GM18520 (cell line): Measurements from ENCODE around the gene IL15.
"Not testable (repeated sequence)": the region's sequence is repeated elsewhere in the genome, so short reads cannot be mapped to it uniquely, and the experiment has no call there.

Source experiments
- ATAC-seq: cut with Tn5 transposase; IDR thresholded peaks from one replicate; pipeline ENCODE4 v1.9.1; 2021; ENCODE audit not compliant: unreplicated experiment

The IL15 gene

DNA sequence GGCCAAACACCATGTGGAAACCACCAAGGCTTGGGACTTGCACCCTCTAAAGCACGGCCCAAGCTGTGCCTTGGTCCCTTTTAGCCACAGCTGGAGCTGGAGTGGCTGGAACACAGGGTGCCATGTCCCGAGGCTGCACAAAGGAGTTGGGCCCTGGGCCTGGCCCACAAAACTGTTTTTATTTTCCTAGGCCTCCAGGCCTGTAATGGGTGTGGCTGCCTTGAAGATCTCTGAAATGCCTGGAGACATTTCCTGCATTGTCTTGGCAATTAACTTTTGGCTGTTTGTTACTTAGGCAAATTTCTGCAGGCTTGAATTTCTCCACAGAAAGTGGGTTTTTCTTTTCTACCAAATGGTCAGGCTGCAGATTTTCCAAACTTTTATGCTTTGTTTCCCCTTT lies 55.7 kb downstream of the IL15 start:
- ATAC-seq, result no peak

GRCh38 chr4:141697116-141697515 lies 60.7 kb downstream of the IL15 start:
- no peak for ATAC-seq

DNA sequence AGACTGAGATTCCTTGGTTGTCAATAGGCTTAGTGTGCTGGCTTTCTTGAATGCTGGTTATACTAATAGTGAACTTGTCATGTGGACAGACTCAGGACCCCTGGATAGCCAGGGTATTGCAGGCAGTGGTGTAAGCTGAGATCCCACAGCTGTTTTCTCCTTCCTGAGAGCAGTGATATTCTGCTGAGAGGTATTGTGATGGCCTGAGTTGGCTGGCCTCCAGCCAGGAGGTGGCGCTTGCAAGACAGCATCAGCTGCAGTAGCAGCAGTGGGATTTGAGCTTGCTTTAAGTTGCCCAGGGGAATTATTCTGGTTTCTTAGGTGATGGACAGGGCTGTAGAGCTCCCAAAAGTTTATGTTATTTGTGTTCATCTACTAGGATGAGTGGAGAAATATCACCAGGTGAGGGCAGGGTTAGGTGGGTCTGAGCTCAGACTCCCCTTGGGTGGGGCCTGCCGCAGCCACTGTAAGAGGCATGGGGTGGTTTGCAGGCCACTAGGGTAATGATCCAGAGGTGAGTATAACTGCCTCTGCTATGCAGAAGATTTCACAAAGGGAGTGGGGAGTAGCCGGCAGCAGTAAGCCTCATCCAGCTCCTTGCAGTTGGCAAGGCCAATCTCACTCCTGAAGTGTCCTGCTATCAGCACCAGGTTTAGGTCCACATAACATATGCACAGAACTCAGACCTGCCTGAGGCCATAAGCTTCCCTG lies 66.2 kb downstream of the IL15 start:
- ATAC-seq, result no peak

- ATAC-seq, result no peak
These were observed 67.1 kb downstream of the IL15 start for GRCh38 chr4:141703497-141703896.

DNA sequence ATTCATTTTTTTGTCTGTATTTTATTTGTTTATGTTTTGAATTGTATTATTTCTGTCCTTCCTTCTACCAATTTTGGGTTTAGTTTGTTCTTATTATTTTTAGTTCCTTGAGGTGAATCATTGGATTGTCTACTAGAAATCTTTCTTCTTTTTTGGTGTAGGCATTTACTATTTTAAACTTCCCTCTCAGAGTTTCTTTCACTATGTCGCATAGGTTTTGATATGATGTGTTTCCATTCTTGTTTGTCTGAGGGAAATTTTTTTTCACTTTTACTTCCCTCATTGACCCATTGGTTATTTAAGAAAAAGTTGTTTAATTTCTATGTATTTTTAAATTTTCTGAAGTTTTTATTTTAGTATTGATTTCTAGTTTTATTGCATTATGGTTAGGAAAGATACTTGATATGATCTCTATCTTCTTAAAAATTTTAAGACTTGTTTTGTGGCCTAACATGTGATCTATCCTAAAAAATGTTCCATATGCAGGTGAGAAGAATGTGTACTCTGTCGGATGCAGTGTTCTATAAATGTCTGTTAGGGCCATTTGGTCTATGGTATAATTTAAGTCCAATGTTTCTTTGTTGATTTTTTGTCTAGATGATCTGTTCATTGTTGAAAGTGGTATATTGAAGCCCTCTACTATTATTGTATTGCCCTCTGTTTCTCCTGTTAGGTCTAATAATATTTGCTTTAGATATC lies 68.8 kb downstream of the IL15 start:
- ATAC-seq, result peak; percentile 70

- ATAC-seq, result peak; percentile 62
These were observed 69.5 kb downstream of the IL15 start for GRCh38 chr4:141705747-141706377.

- peak; percentile 2 for ATAC-seq
These were observed 70.1 kb downstream of the IL15 start for GRCh38 chr4:141706445-141706844.

DNA sequence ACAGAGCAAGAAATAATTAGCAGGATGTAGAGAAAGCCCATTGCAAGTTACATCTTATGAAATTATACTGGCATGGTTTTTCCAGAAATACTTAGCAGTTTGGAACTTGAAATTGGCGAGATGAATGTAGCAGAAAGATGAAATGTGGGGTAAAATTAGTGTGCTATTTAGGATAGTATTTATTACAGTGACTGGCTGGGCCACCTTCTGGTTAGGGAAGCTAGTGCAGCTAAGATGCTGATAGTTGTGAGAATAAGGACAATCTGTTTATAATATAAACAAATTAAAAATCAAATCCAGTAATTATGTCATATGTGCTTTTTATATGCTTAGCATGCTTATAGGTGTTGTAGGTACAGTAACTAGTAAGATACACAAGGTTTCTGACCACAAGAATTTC lies 74.8 kb downstream of the IL15 start:
- peak; percentile 45 for ATAC-seq

DNA sequence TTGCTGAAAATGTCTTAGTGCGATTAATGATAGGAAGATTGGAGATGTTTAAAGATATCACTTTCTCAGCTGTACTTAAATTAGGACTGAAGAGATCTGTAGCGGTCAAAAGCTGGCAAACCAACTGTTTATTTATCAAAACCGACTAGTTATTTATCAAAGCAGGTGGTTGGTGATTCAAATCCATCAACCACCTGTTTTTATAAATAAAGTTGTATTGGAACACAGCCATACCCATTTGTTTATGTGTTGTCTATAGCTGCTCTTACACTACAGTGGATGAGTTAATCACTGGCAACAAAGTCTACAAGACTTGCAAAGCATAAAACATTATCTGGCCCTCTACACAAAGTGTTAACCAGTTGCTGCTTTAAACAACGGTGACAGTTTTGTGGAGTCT lies 76.8 kb downstream of the IL15 start:
- ATAC-seq, result no peak

- ATAC-seq, result no peak
These were observed 77.5 kb downstream of the IL15 start for GRCh38 chr4:141713771-141714445.

DNA sequence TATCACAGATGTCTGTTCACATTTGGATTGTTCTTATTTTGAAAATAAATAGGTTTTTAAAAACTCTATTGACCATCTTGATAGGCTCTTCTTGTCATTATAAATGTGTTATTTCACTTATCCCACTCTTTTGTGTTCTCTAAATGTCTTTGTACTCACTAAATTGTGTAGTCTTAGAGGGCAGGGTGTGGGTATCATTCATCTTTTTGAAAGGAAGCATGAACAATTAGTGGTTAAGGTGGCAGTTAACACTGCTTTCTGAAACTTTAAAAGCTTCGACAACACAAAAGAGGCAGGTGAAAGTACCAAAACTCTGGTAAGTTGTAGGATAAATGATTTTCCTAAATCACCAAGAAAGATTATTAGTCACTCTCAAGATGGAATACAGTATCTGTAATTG lies 83.2 kb downstream of the IL15 start:
- ATAC-seq, result no peak

- ATAC-seq, result no peak
These were observed 84.8 kb downstream of the IL15 start for GRCh38 chr4:141721174-141721573.

GRCh38 chr4:141724646-141725045 lies 88.3 kb downstream of the IL15 start:
- no peak for ATAC-seq

DNA sequence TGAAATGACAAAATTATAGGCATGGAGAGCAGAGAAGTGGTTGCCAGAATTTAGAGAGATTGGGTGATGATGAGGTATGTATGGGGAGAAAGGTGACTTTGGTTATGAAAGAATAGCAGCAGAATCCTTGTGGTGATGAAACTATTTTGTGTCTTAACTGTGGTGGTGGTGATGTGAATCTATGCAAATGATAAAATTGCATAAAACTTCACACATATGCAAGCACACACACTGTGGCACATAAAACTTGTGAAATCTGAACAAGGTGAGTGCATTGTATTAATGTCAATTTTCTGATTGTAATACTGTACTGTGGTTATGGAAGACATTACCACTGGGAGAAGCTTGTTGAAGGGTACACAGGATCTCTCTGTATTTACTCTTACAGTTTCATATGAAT lies 91.0 kb downstream of the IL15 start:
- no peak for ATAC-seq

DNA sequence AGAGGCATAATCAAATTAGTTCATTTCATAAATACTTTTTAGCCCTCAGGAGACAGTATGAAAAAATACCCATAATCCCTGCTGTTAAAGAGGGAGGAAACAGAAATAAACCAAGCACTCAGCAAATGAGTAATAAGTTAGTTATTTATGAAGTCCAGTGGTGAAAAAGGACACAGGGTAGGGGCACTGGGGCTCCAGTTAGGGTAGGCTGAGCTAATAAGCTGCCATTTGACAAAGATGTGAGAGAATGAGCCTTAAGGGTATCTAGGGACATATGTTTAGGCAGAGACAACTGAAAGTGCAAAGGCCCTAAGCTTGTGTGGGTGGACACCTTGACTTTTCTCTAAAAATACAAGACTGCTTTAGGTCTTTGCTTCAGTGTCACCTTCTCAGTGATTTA lies 94.4 kb downstream of the IL15 start:
- ATAC-seq, result no peak

- ATAC-seq, result no peak
These were observed 95.1 kb downstream of the IL15 start for GRCh38 chr4:141731481-141731880.

GRCh38 chr4:141739636-141740035 lies 103.3 kb downstream of the IL15 start:
- ATAC-seq, result no peak

GRCh38 chr4:141746026-141746425 lies 109.6 kb downstream of the IL15 start:
- ATAC-seq, result no peak

DNA sequence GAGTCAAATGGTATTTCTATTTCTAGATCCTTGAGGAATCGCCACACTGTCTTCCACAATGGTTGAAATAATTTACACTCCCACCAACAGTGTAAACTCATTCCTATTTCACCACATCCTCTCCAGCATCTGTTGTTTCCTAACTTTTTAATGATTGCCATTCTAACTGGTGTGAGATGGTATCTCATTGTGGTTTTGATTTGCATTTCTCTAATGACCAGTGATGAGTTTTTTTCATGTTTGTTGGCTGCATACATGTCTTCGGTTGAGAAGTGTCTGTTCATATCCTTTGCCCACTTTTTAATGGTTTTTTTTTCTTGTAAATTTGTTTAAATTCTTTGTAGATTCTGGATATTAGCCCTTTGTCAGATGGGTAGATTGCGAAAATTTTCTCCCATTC lies 115.4 kb downstream of the IL15 start:
- ATAC-seq, result not testable (repeated sequence)

DNA sequence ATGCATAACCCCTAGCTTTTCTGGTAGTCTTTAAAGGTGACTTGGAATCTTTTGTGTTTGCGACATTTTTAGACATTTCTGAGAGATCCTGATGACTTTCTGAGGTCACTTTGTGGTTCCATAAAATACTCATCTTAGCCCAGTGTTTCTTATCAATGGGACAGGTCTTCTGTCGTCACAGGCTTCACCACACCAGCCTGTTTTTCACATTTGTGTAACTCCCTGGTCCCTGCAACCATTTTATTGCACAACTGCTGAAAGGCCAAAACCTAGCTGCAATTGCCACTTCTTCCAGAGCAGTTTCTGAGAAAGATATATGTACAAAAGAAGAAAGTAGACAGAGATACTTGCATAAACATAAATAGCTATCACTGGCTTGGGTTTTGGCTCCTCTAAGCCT lies 120.9 kb downstream of the IL15 start:
- ATAC-seq, result no peak

DNA sequence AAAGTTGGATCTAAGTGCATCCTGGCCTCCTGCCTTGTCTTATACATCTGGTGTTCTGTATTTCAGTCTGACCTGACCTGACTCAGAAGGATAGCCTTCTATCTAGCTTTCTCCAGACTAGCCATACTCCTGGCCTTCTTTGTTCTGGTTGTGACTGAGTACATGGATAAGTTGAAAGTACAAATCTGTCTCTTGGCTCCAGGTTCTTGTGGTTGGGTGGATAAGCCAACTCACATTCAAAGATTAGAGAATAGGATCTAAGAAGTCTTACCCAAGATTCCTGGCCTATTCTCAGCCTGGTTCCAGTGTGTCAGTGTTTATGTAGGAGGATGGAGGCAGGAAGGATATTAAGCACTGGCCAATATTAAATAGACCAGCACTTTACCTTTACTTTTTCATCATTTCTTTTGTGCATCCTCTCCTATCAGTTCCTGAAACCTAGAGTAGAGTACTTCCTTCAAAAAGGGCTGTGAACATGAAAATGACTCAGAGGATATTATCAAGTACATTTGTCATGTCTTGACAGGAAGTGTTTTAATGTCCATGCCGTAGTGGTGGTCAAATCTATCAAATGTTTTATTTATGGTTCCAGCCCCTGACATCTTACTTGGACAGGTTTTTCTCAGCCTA lies 123.5 kb downstream of the IL15 start:
- ATAC-seq, result no peak
